HG02763 (cell line): Measurements from ENCODE around the gene HDGFL2.

ENCODE experiments used
- ATAC-seq: cut with Tn5 transposase; IDR thresholded peaks from one replicate; pipeline ENCODE4 v1.9.1; 2021; ENCODE audit warnings: mild to moderate bottlenecking, moderate library complexity; ENCODE audit not compliant: unreplicated experiment

Gene HDGFL2

DNA sequence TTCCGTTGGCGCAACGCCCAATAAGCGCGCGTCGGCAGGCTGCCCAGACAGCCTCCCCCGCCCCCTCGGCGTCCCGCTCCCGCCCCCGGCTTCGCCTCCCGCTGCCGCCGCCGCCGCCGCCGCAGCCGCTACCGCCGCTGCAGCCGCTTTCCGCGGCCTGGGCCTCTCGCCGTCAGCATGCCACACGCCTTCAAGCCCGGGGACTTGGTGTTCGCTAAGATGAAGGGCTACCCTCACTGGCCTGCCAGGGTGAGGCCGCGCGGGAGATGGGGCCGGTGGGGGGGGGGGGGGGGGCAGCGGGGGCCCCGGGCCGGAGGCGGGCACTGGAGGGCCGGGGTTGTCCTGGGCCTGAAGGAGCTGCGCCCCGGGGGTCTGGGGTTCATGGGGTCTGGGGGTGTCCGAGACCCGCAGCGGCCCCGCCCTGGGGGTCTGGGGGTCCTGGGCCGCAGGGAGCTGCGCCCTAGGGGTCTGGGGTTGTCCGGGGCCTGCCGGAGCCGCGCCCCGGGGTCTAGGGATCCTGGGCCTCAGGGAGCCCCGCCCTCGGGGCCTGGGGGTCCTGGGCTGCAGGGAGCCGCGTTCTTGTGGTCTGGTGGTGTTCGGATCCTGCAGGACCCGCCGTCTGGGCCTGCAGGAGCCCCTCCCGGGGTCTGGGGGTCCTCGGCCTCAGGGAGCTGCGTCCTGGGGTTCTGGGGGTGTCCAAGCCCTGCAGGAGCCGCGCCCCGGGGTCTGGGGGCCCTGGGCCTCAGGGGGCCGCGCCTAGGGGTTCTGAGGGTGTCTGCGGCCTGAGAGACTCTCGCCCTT, at the start of gene HDGFL2:
TSS of gene HDGFL2 (plus strand) at position 124 of the 801 bp plus-strand sequence. CDS start at position 178, 54 bp downstream.
- ATAC-seq: no peak

DNA sequence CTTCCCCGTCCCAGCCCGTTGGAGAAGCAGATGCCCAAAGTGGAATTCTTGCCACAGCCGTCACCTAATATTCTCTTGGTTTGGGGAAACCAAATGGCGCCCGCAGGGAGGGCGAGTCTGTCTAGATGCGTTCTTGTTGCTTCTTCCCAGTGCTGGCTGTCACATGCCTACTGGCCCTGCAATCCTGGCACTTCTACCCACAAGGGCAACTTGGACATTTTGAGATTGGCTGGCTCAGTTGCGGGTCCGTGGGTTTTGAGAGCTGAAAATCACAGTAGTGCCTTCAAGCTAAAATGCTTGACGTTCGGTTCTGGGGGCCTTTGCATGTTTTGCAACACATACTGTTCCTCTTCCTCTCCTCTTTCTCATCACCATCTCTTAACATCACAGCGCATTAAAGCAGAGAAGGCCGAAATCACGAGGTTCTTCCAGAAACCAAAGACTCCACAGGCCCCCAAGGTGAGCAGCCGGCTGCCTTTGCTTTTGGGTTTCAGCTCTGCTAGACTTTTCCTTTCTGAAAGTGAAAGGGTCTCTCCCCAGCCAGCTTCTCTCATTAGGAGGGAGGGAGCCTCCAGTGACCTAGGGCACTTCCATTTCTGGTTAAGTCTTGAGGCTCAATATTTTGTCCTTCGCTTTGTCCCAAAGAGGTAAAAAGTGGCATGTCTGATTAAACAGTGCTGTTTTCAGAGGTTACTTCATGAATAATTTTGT, 48.5 kb upstream of the HDGFL2 start:
- ATAC-seq: no peak

- no peak for ATAC-seq
Observed at GRCh38 chr19:4425537-4425936, 46.6 kb upstream of the HDGFL2 start.

DNA sequence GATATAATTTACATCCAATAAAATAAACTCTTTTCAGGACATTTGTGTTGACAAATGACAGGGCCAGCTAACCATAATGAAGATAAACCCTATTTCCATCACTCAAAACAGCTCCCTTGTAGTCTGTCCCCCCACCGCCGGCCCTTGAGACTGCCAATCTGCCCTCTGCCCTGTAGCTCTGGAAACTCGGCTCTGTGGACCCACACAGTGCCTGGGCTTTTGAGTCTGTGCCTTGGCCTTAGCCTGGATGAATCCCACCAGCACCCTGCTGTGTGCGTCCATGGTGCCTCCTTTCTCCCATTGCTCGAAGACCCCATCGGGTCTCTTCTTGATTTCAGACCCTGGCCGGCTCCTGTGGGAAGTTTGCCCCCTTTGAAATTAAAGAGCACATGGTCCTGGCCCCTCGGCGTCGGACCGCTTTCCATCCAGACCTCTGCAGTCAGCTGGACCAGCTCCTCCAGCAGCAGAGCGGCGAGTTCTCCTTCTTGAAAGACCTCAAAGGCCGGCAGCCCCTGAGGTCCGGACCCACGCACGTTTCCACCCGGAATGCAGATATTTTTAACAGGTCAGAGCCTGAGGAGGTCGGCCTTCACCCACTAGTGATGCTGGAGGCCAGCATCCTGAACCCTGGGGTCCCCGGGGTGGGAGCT, 43.6 kb upstream of the HDGFL2 start:
- ATAC-seq: no peak

DNA sequence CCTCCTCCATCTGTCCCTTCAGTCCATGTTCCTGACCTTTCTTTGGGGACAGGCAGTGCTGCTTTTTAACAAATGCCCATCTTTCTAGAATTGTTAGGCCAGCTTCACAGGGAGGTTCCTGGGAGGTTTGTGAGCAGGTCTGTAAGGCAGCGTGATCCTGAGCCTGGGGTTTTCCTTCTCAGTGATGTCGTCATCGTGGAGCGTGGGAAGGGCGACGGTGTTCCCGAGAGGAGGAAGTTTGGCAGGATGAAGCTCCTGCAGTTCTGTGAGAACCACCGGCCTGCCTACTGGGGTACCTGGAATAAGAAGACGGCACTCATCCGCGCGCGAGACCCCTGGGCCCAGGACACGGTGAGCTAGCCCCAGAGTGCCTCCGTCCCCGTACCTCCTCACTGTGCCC, 42.8 kb upstream of the HDGFL2 start:
- no peak for ATAC-seq

GRCh38 chr19:4429771-4430171, 42.3 kb upstream of the HDGFL2 start:
- ATAC-seq: no peak

- ATAC-seq: no peak
Observed at GRCh38 chr19:4430760-4431159, 41.3 kb upstream of the HDGFL2 start.

DNA sequence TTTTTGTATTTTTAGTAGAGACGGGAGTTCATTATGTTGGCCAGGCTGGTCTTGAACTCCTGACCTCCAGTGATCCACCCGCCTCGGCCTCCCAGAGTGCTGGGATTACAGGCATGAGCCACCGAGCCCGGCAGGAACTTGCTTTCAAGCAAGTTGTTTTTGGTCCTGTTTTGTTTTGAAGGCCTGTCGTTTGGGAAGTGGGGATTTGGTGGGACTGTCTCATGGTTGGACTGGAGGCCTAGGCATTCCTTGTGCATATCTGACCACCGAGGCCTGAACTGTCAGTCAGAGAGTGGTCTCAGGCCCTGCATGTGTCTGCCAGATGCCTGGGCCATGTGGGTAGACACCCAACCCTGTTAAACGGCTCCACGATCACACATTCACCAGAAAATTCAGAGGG, 40.8 kb upstream of the HDGFL2 start:
- no peak for ATAC-seq

GRCh38 chr19:4431808-4432674, 40.1 kb upstream of the HDGFL2 start:
- no peak for ATAC-seq

- ATAC-seq: no peak
Observed at GRCh38 chr19:4432918-4433506, 39.1 kb upstream of the HDGFL2 start.

- no peak for ATAC-seq
Observed at GRCh38 chr19:4434391-4434790, 37.7 kb upstream of the HDGFL2 start.

GRCh38 chr19:4436231-4436630, 35.9 kb upstream of the HDGFL2 start:
- ATAC-seq: no peak

DNA sequence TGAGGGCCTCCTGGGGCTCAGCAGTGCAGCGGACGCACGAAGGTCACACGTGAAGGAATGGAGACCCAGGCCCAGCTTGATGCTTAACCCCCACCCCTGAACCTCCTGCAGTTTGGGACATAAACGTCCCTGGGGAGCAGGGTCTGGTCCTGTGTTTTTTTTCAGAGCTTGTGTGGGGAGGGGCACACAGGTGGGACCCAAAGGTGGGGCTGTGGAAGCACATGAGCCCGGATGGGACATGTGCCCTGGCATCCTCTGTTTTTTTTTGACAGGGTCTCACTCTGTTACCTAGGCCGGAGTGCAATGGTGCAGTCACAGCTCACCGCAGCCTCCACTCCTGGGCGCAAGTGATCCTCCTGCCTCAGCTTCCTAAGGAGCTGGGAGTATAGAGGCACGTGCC, 35.0 kb upstream of the HDGFL2 start:
- no peak for ATAC-seq

GRCh38 chr19:4439243-4439642, 32.9 kb upstream of the HDGFL2 start:
- ATAC-seq: no peak

DNA sequence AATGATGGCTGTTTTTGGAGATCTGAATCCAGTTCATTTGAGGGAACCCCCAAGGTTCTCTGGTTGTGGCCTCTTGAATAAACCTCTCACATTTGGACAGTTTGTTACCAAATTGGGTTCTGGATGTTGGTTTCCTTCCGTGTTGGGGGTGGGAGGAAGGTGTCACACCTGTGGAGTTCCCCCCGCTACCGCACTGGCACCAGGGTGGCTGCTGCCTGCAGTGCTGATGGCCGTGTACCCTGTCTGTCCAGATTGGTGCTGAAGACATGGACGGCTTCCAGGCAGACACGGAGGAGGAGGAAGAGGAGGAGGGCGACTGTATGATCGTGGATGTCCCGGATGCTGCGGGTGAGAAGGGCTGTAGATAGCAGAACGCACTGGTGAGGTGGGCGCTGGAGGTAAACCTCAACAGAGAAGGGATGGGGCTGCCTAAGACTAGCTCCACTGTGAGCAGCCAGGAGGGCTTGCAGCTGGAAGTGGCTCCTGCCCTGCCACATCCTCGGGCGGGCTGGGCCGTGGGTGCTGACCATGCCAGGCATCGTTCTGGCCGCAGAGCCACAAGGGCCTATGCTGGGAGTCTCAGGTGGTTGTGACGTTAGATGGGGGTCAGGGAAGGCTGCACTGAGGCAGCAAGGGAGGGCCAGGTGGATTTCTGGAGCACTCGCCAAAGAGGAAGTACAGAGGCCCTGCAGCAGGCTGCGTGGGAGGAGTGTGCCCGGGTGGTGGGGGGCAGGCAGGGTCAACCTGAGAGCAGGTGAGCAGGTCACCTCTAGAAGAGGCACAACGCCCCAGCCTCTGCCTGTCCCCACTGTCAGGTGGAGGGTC, 29.9 kb upstream of the HDGFL2 start:
- no peak for ATAC-seq

DNA sequence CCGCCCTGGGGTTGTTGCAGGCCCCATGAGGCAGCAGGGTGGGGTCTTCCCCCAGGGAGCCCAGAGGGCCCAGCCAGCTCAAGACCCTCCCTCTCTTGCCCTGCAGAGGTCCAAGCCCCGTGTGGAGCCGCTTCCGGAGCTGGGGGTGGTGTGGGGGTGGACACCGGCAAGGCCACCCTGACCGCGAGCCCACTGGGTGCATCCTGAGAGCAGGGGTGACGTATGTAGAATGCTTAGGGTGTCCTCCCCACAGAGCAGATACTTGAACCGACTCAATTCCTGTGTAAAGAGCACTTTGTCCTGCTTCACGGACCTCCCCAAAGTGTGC, 29.3 kb upstream of the HDGFL2 start:
- no peak for ATAC-seq

GRCh38 chr19:4443188-4443587, 28.9 kb upstream of the HDGFL2 start:
- ATAC-seq: no peak

GRCh38 chr19:4443966-4444764, 27.9 kb upstream of the HDGFL2 start:
- no peak for ATAC-seq
